Suprapubic skin (tissue), 3 donors: ENCODE measurements around the gene CD207.
"Not testable (repeated sequence)": the region's sequence is repeated elsewhere in the genome, so short reads cannot be mapped to it uniquely, and the experiment has no call there.

Experiments
- CTCF ChIP-seq, 2 donors: fragments of 200-600 bp in 1 of 2; fragments of 450-650 bp in 1 of 2; sonication (generic) in 1 of 2; IDR thresholded peaks; one replicate each; pipeline ENCODE4 v1.5.1; 2016 to 2019; ENCODE audit warnings: antibody characterized with exemption in 2 of 2, mild to moderate bottlenecking in 1 of 2, moderate library complexity in 1 of 2
- EP300 ChIP-seq: sonication (generic); formaldehyde crosslinking; IDR thresholded peaks from one replicate; pipeline ENCODE4 v1.6.1; 2017; ENCODE audit warnings: antibody characterized with exemption

GRCh38 chr2:70797996-70798395, 37.6 kb downstream of the CD207 start:
- TF ChIP-seq CTCF (IDR thresholded peaks at IDR 0.05); EP300: not testable (repeated sequence)
